Urinary bladder (tissue), 4 donors: ENCODE measurements around the gene USP21. TPM values are rescaled to one million over a fixed set of nuclear protein-coding genes. Genes with fewer than 3 reads are reported as not detected.

Experiments
- DNase-seq: peaks from one replicate; pipeline ENCODE4 v3.0.0-alpha.2; 2015; ENCODE audit errors: extremely low spot score
- H3K27ac ChIP-seq: one replicate; pipeline ENCODE4 v1.5.1; 2013; ENCODE audit warnings: low read depth, mild to moderate bottlenecking, moderate library complexity
- H3K36me3 ChIP-seq: one replicate; pipeline ENCODE4 v1.6.1; 2013; ENCODE audit warnings: mild to moderate bottlenecking, moderate library complexity; ENCODE audit not compliant: insufficient read depth
- H3K4me1 ChIP-seq: one replicate; pipeline ENCODE4 v1.6.1; 2013; ENCODE audit warnings: mild to moderate bottlenecking, moderate library complexity; ENCODE audit not compliant: insufficient read depth
- H3K4me3 ChIP-seq: one replicate; pipeline ENCODE4 v1.5.1; 2013; ENCODE audit warnings: low read depth, low read length
- WGBS: extraction: QIAGEN DNeasy Blood & Tissue Kit; methylation state at CpG from one replicate; pipeline ENCODE4 v1.1.7; 2013; 5-methylcytosine and 5-hydroxymethylcytosine counted together
- polyA plus RNA-seq: library from polyadenylated mRNA; stranded (reverse); fragments of 200-250 nt; gene quantifications from one replicate; pipeline ENCODE4 v1.2.3, GENCODE V29; 2013
- total RNA-seq: library from RNA; depleted of rRNA; stranded (reverse); fragments of >200 nt; gene quantifications from one replicate; pipeline ENCODE4 v1.2.3, GENCODE V29; 2014
- donor health status: healthy with polysubstance abuse.
- donor health status: healthy.

The USP21 gene
- total and polyA plus RNA-seq, 2 donors = 12.5 to 28.4 TPM

DNA sequence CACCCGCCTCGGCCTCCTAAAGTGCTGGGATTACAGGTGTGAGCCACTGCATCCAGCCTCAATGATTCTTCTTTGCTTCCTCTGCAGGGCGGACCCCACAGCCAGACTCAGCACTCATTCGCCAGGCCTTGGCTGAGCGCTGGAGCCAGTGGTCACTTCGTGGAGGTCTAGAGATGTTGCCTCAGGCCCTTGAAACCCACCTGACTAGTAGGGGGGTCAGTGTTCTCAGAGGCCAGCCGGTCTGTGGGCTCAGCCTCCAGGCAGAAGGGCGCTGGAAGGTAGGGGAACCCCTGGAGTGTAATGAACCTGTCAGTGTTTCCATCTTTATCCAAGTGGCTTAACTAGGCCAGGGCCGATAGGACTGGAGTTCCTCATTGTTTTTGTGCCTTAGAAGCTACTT is 9.6 kb downstream of the USP21 start:
- H3K4me3 ChIP-seq = no peak overlapping the region
- no peaks in the 10 kb centered on the region for H3K4me1 ChIP-seq
- H3K36me3 ChIP-seq = peaks cover 5% of the 10 kb centered on the region
- H3K27ac ChIP-seq = no peak overlapping the region
- DNase-seq = no peak
- 93% methylated on average over 9 of the region's 9 CpGs for WGBS

- no peak for DNase-seq
- Histone ChIP-seq H3K36me3 (peaks cover 5% of the 10 kb centered on the region), H3K4me1 (no peaks in the 10 kb centered on the region), H3K27ac (no peak overlapping the region), H3K4me3 (no peak overlapping the region)
- 55% methylated on average over 5 of the region's 5 CpGs for WGBS
These were observed 11.9 kb downstream of the USP21 start for GRCh38 chr1:161171191-161171590.

GRCh38 chr1:161171696-161172095 is 12.4 kb downstream of the USP21 start:
- 86% methylated on average over 12 of the region's 12 CpGs for WGBS
- Histone ChIP-seq H3K4me1 (no peaks in the 10 kb centered on the region), H3K36me3 (peaks cover 5% of the 10 kb centered on the region), H3K4me3 (no peak overlapping the region), H3K27ac (no peak overlapping the region)
- no peak for DNase-seq

DNA sequence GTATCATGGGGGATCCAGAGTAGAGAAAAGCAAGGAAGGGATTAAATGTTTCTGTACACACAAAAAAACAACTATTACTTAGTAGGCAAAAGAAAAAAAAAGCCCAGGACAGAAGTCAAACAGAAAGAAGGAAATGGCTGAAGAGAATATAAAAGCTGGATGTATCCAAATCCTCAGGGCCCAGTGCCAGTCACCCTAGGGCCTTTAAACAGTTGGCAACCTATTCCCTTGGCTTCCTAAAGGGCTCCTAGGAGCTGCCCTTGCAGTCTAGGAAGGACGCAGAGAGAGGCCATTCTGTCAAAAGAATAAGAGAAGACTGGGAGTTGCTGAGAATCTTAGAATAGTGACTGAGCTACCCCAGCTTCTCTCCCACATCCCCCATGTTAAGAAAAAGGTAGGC is 13.0 kb downstream of the USP21 start:
- WGBS = 84% methylated on average over 1 of the region's 1 CpG
- Histone ChIP-seq H3K27ac (no peak overlapping the region), H3K4me3 (no peak overlapping the region), H3K4me1 (no peaks in the 10 kb centered on the region), H3K36me3 (peaks cover 5% of the 10 kb centered on the region)
- DNase-seq = no peak

DNA sequence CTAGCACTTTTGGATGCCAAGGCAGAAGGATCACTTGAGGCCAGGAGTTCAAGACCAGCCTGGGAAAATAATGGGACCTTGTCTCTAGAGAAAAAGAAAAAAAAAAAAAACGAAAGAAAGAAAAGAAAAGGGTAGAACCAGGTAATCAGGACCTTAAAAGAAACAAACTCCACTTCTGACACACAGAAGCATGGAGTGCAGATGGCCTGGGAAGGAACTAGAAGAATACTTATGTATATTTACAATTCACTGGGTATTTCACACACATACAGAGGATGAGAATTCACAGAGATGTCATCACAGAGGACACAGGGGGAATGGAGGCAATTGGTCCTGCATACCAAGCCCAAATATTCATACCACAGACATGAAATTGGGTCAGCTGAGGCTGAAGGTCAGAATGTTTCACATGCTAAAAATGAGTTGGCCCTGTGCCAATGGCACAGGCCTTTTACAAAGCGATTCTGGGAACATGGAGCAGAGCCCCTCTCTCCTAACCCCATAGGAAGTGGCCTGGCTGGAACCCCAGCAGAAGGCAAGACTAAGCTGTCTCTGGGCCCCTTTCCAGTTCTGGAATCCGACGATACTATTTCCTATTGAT is 13.6 kb downstream of the USP21 start:
- Histone ChIP-seq H3K4me1 (no peaks in the 10 kb centered on the region), H3K27ac (no peak overlapping the region), H3K4me3 (no peak overlapping the region), H3K36me3 (peaks cover 5% of the 10 kb centered on the region)
- DNase-seq = no peak
- WGBS = 39% methylated on average over 4 of the region's 4 CpGs

DNA sequence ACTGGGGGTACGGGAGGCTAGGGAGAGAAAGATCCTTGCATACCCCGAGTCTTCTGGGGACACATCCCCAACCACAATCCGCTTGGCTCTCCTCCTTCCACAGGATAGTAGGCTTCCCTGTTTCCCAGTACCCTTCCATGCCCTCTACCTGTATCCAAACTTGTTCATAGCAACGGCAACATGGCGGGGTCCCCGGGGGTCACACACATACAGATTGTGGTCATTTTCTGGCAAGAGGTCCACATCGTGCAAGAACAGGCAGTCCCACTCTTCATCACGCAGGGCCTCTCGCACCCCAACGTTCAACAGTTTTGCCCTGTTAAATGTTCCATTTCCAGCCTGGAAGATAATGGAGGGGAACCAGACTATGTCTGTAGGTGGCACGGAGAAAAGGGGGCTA is 14.4 kb downstream of the USP21 start:
- H3K4me3 ChIP-seq = no peak overlapping the region
- H3K4me1 ChIP-seq = no peaks in the 10 kb centered on the region
- H3K36me3 ChIP-seq = peaks cover 5% of the 10 kb centered on the region
- DNase-seq = no peak
- 95% methylated on average over 11 of the region's 11 CpGs for WGBS
- no peak overlapping the region for H3K27ac ChIP-seq

GRCh38 chr1:161174911-161175310 is 15.6 kb downstream of the USP21 start:
- Histone ChIP-seq H3K27ac (no peak overlapping the region), H3K4me3 (no peak overlapping the region), H3K36me3 (peaks cover 5% of the 10 kb centered on the region), H3K4me1 (no peaks in the 10 kb centered on the region)
- 95% methylated on average over 11 of the region's 11 CpGs for WGBS
- DNase-seq = no peak

DNA sequence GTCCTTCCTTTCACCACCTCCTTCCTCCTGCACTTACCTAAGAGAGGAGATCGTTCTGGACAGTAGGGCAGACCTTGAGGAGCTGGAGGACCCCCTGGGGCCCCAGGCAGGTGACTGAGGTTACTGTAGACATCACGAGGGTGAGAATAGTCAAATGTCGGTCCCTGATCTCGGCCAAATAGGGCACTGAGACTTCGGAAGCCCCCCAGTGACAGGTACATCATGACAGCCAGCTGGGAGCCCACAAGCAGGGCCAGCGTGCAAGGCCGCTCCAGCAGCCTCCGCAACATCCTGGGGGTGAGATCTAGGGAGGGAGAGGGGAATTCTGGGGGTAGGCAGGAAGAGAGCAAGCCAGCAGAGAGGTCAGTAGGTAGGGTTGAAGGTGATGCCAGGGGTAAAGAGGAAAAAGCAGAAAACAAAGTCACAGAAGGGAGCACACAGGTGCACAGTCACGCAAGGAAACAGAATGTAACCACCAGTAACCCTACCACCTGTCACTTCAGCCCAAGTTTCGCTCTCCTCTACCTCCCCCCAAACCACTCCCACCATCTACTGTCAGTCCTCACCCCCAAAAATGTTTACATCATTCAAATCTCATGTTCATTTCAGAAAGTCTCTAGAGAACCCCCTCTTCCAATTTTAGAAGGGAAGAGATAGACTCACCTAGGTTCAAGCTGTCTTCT is 16.6 kb downstream of the USP21 start:
- no peak overlapping the region for H3K27ac ChIP-seq
- H3K36me3 ChIP-seq = peaks cover 5% of the 10 kb centered on the region
- WGBS = 87% methylated on average over 10 of the region's 10 CpGs
- H3K4me3 ChIP-seq = peak overlapping the region; percentile 78
- no peak for DNase-seq
- H3K4me1 ChIP-seq = no peaks in the 10 kb centered on the region

GRCh38 chr1:161176468-161177111 is 17.3 kb downstream of the USP21 start:
- 15% methylated on average over 17 of the region's 17 CpGs for WGBS
- peaks cover 4% of the 10 kb centered on the region for H3K36me3 ChIP-seq
- peak overlapping the region; percentile 78 for H3K4me3 ChIP-seq
- no peak for DNase-seq
- H3K4me1 ChIP-seq = no peaks in the 10 kb centered on the region
- peak overlapping the region; percentile 90 for H3K27ac ChIP-seq

- Histone ChIP-seq H3K36me3 (peaks cover 2% of the 10 kb centered on the region), H3K4me3 (peak within 1 kb of the TSS; percentile 78), H3K4me1 (no peaks in the 10 kb centered on the region), H3K27ac (peak within 1 kb of the TSS; percentile 90)
- DNase-seq = peak; percentile 76
- 3% methylated on average over 50 of the region's 50 CpGs for WGBS
These were observed 18.0 kb downstream of the USP21 start, which contains the start of gene B4GALT3 for GRCh38 chr1:161177112-161177935. B4GALT3 (minus strand) TSS chr1:161177507; CDS start chr1:161176060, 1,447 bp downstream.

DNA sequence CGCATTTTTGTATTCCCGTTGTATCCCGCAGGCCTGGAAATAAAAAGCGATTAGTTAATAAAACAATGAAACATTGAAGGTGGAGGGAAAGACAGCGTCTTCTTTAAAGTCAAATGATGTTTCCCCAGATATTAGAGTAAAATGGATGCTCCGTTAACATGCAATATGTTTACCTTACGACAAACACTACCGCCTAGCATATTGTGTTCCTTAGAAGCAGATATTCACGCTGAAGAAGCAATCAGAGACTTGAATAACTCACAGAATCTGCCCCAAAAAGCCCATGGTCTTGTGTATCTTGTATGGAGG is 18.6 kb downstream of the USP21 start:
- Histone ChIP-seq H3K27ac (peak overlapping the region; percentile 84), H3K4me3 (peak overlapping the region; percentile 78), H3K36me3 (peaks cover 2% of the 10 kb centered on the region), H3K4me1 (no peaks in the 10 kb centered on the region)
- 46% methylated on average over 9 of the region's 9 CpGs for WGBS
- DNase-seq = no peak

- no peak for DNase-seq
- no peak overlapping the region for H3K27ac ChIP-seq
- 88% methylated on average over 3 of the region's 3 CpGs for WGBS
- no peaks in the 10 kb centered on the region for H3K4me1 ChIP-seq
- no peak overlapping the region for H3K4me3 ChIP-seq
- no peaks in the 10 kb centered on the region for H3K36me3 ChIP-seq
These were observed 20.4 kb downstream of the USP21 start for GRCh38 chr1:161179698-161180097.

- Histone ChIP-seq H3K4me3 (no peak overlapping the region), H3K27ac (no peak overlapping the region), H3K4me1 (no peaks in the 10 kb centered on the region), H3K36me3 (no peaks in the 10 kb centered on the region)
- WGBS = 68% methylated on average over 1 of the region's 1 CpG
- no peak for DNase-seq
These were observed 21.3 kb downstream of the USP21 start for GRCh38 chr1:161180639-161181038.
